DOHH2 (cell line): ENCODE results near the gene ELFN1.

ENCODE experiments used
- CTCF ChIP-seq: fragments of 200-600 bp; sonication (generic); IDR thresholded peaks from one replicate; pipeline ENCODE4 v1.5.1; 2014; ENCODE audit warnings: antibody characterized with exemption, mild to moderate bottlenecking, low read depth, low read length; ENCODE audit not compliant: poor library complexity, severe bottlenecking
- EZH2phosphoT487 ChIP-seq: fragments of 200-600 bp; sonication (generic); IDR thresholded peaks from 2 replicates; pipeline ENCODE4 v1.6.1; 2017; ENCODE audit warnings: borderline replicate concordance, mild to moderate bottlenecking, antibody characterized with exemption, low read length, moderate library complexity, mixed read lengths

DNA sequence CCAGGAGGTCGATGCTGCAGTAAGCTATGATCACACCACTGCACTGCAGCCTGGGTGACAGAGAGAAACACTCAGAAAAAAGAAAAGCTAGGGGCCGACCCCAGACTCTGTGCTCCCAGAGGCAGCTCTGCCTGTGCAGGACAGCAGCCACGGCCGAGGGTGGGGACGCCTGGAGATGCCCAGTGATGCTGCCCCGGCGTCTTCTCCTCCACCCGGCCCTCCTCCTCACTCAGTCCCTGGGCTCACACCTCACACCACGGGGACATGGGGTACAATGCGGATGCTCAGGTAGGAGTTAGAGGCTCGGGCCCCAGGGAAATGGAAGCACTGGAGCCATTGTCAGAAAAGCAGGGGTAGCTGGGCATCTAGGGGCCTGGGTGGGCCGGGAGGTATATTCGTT, 46.3 kb upstream of the ELFN1 start:
- no peak for TF ChIP-seq CTCF
- no peak for TF ChIP-seq EZH2phosphoT487
